Activated naive CD8-positive, alpha-beta T cell treated with anti-CD3 and anti-CD28 coated beads for 36 hours (primary cell): ENCODE measurements around the gene NUBPL. TPM values are rescaled to one million over a fixed set of nuclear protein-coding genes. Genes with fewer than 3 reads are reported as not detected.

ENCODE experiments used
- DNase-seq: peaks from one replicate; pipeline ENCODE4 v3.0.0; 2021
- H3K27ac Mint-ChIP-seq: one replicate; pipeline ENCODE4 v1.8.0; 2022; ENCODE audit warnings: mild to moderate bottlenecking, moderate library complexity, mixed read lengths
- H3K27me3 Mint-ChIP-seq: one replicate; pipeline ENCODE4 v1.8.0; 2022; ENCODE audit warnings: mild to moderate bottlenecking, mixed read lengths
- H3K36me3 Mint-ChIP-seq: one replicate; pipeline ENCODE4 v1.8.0; 2021; ENCODE audit warnings: mild to moderate bottlenecking, mixed read lengths
- H3K4me1 Mint-ChIP-seq: one replicate; pipeline ENCODE4 v1.8.0; 2021; ENCODE audit warnings: mixed read lengths
- H3K4me3 Mint-ChIP-seq: one replicate; pipeline ENCODE4 v1.8.0; 2022; ENCODE audit warnings: mild to moderate bottlenecking, moderate library complexity, mixed read lengths
- H3K9me3 Mint-ChIP-seq: one replicate; pipeline ENCODE4 v1.8.0; 2022; ENCODE audit warnings: mixed read lengths
- total RNA-seq, 2 experiments: library from RNA; stranded (reverse); gene quantifications; one replicate each; pipeline ENCODE4 v1.2.3, GENCODE V29; 2021

NUBPL gene, protein sequence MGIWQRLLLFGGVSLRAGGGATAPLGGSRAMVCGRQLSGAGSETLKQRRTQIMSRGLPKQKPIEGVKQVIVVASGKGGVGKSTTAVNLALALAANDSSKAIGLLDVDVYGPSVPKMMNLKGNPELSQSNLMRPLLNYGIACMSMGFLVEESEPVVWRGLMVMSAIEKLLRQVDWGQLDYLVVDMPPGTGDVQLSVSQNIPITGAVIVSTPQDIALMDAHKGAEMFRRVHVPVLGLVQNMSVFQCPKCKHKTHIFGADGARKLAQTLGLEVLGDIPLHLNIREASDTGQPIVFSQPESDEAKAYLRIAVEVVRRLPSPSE
- total RNA-seq = 10 to 100 TPM in 1 of 2 experiments, 1 to 10 TPM in 1; 9.5 to 12.3 TPM

- peak within 1 kb of the TSS; percentile 92 for H3K4me3 Mint-ChIP-seq
Measured at GRCh38 chr14:31561155-31561846, at the start of gene NUBPL. TSS of gene NUBPL (plus strand) at chr14:31561404. CDS start at chr14:31561440, 36 bp downstream.

GRCh38 chr14:31527087-31527486 is 34.1 kb upstream of the NUBPL start:
- no peaks in the 10 kb centered on the region for H3K9me3 Mint-ChIP-seq
- no peak for DNase-seq
- peaks cover 10% of the 10 kb centered on the region for H3K27me3 Mint-ChIP-seq
- H3K4me3 Mint-ChIP-seq = no peak overlapping the region
- H3K36me3 Mint-ChIP-seq = no peaks in the 10 kb centered on the region
- H3K4me1 Mint-ChIP-seq = no peaks in the 10 kb centered on the region
- H3K27ac Mint-ChIP-seq = no peak overlapping the region

More at GRCh38 chr14:31561155-31561846, at the start of gene NUBPL:
- Mint-ChIP-seq H3K27me3 (peaks cover 8% of the 10 kb centered on the region), H3K36me3 (peaks cover 7% of the 10 kb centered on the region), H3K9me3 (peaks cover 2% of the 10 kb centered on the region), H3K27ac (peak within 1 kb of the TSS; percentile 95), H3K4me1 (peaks cover 19% of the 10 kb centered on the region)
- DNase-seq = peak; percentile 95

DNA sequence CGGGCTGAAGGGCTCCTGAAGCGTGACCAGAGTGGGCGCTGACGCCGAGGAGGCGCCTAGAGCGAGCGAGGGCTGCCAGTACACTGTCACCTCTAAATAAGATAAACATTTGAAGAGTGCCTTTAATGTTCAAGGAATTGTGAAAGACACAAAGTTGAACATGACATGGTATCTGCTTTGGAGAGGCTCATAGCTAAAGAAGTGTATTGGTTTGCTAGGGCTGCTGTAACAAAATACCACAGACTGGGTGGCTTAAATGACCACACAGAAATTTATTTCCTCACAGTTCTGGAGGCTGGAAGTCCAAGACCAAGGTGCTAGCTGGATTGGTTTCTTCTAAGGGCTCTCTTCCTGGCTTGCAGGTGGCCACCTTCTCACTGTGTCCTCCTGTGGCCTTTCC is 33.7 kb upstream of the NUBPL start:
- H3K4me1 Mint-ChIP-seq = no peaks in the 10 kb centered on the region
- DNase-seq = no peak
- no peak overlapping the region for H3K27ac Mint-ChIP-seq
- H3K27me3 Mint-ChIP-seq = peaks cover 6% of the 10 kb centered on the region
- H3K36me3 Mint-ChIP-seq = no peaks in the 10 kb centered on the region
- H3K9me3 Mint-ChIP-seq = no peaks in the 10 kb centered on the region
- H3K4me3 Mint-ChIP-seq = no peak overlapping the region

DNA sequence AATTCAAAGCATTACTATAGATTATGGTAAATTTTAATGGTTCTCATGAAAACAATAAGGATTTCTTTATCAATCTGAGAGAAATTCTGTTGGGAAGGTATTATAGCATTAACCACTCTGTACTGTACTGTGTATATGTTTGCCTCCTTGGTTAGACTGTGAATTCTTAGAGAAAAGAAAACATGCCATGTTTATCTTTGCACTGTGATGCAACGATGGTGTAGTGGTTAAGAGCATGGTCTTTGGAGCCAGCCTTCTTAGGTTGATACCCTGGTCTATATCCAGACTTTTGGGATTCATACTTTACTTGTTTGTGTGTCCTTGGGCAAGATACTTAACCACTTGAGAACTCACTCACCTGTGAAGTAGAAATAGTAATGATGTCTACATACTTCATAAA is 32.2 kb upstream of the NUBPL start:
- Mint-ChIP-seq H3K27me3 (no peaks in the 10 kb centered on the region), H3K36me3 (no peaks in the 10 kb centered on the region), H3K9me3 (no peaks in the 10 kb centered on the region), H3K4me1 (no peaks in the 10 kb centered on the region), H3K27ac (no peak overlapping the region), H3K4me3 (no peak overlapping the region)
- DNase-seq = no peak

- Mint-ChIP-seq H3K36me3 (no peaks in the 10 kb centered on the region), H3K27ac (no peak overlapping the region), H3K4me3 (no peak overlapping the region), H3K4me1 (no peaks in the 10 kb centered on the region), H3K9me3 (no peaks in the 10 kb centered on the region), H3K27me3 (peaks cover 5% of the 10 kb centered on the region)
- no peak for DNase-seq
Measured at GRCh38 chr14:31530136-31530535, 31.1 kb upstream of the NUBPL start.

DNA sequence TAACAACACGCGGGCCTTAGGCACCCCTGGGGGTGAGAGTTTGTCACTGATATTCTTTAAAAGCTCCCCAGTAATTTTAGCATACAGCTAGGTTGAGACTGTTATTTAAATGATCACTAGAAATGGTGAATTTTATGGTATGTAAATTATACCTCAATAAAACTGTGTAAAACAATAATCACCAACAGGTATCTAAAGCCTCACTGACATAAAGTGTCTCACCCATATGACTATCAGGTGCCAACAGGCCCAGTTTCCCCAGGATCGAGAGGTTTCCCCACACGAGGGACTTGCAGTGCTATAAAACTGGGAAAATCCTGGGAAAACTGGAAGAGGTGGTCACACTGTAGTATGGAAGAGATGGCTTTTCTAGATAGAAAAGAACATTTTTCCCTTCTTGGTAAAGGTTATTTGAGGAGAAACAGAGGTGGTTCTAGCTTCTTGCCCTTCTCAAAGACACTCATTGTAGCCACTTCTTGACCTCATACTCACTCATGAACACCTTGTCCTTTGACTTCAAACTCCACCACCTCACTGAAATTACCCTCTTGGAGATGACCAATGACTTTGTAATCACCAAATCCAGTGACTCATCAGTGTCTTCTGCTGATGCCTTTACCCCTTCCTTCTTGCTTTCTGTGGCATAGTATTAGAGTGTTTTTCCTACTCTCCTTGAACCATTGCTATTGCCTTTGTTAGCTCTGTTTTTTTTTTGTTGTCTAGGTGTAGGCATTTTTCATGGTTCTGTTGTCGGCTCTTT is 24.8 kb upstream of the NUBPL start:
- Mint-ChIP-seq H3K4me3 (no peak overlapping the region), H3K36me3 (no peaks in the 10 kb centered on the region), H3K4me1 (no peaks in the 10 kb centered on the region), H3K27ac (no peak overlapping the region), H3K27me3 (peaks cover 14% of the 10 kb centered on the region), H3K9me3 (no peaks in the 10 kb centered on the region)
- DNase-seq = no peak

GRCh38 chr14:31541702-31542101 is 19.5 kb upstream of the NUBPL start:
- Mint-ChIP-seq H3K4me1 (peaks cover 2% of the 10 kb centered on the region), H3K36me3 (no peaks in the 10 kb centered on the region), H3K27ac (no peak overlapping the region), H3K9me3 (no peaks in the 10 kb centered on the region), H3K27me3 (peaks cover 12% of the 10 kb centered on the region), H3K4me3 (no peak overlapping the region)
- DNase-seq = no peak

- Mint-ChIP-seq H3K4me1 (peaks cover 2% of the 10 kb centered on the region), H3K4me3 (no peak overlapping the region), H3K36me3 (no peaks in the 10 kb centered on the region), H3K27me3 (peaks cover 14% of the 10 kb centered on the region), H3K9me3 (no peaks in the 10 kb centered on the region), H3K27ac (no peak overlapping the region)
- no peak for DNase-seq
Measured at GRCh38 chr14:31543969-31544799, 17.0 kb upstream of the NUBPL start.

GRCh38 chr14:31544816-31545215 is 16.4 kb upstream of the NUBPL start:
- no peaks in the 10 kb centered on the region for H3K36me3 Mint-ChIP-seq

DNA sequence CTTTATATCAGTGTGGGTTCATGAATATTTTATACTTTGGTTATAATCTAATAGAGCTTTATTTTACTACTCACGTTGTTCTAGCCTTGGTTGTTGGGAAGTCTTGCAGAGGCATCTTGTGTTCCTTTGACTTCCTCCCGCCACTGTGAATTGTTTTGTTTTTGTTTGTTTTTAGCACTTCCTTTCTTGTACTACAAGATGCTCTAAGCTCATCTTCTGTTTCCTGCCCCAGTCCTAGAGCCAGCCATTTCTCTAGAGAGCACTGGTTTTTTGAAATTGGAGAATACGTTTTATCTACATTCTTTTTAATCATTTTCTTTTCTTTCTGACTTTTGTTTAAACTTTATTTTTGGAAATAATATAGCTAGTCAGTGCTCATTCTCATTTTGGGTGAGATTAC is 15.9 kb upstream of the NUBPL start:
- H3K9me3 Mint-ChIP-seq = no peaks in the 10 kb centered on the region
- H3K36me3 Mint-ChIP-seq = no peaks in the 10 kb centered on the region
- H3K27ac Mint-ChIP-seq = no peak overlapping the region
- H3K4me3 Mint-ChIP-seq = no peak overlapping the region
- H3K27me3 Mint-ChIP-seq = peaks cover 22% of the 10 kb centered on the region
- no peak for DNase-seq
- H3K4me1 Mint-ChIP-seq = peaks cover 2% of the 10 kb centered on the region

More at GRCh38 chr14:31544816-31545215, 16.4 kb upstream of the NUBPL start:
- Mint-ChIP-seq H3K27ac (no peak overlapping the region), H3K4me1 (peaks cover 2% of the 10 kb centered on the region), H3K27me3 (peaks cover 16% of the 10 kb centered on the region), H3K4me3 (no peak overlapping the region), H3K9me3 (no peaks in the 10 kb centered on the region)
- no peak for DNase-seq

GRCh38 chr14:31549817-31550216 is 11.4 kb upstream of the NUBPL start:
- no peaks in the 10 kb centered on the region for H3K36me3 Mint-ChIP-seq
- H3K4me3 Mint-ChIP-seq = no peak overlapping the region
- peaks cover 40% of the 10 kb centered on the region for H3K27me3 Mint-ChIP-seq
- H3K27ac Mint-ChIP-seq = no peak overlapping the region
- no peaks in the 10 kb centered on the region for H3K9me3 Mint-ChIP-seq
- no peaks in the 10 kb centered on the region for H3K4me1 Mint-ChIP-seq
- no peak for DNase-seq

DNA sequence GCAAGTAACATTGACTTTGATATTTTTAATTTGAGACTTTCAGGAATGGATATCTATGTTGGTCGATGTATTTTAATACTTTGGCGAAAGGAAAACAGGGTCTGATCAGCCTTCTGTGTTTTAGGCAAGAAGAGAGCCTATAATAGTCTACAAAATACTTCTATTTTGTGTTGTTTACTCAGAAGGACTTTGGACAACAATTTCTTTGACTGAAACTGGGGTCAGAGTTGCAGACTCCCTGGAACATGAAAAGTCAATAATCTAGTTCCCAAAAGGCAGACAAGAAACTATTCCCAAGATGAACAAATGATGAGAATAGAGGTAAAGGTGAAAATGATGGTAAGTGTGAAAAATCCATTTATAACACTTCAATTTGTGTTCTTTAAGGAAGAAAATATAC is 10.6 kb upstream of the NUBPL start:
- no peaks in the 10 kb centered on the region for H3K4me1 Mint-ChIP-seq
- no peaks in the 10 kb centered on the region for H3K36me3 Mint-ChIP-seq
- no peaks in the 10 kb centered on the region for H3K9me3 Mint-ChIP-seq
- no peak overlapping the region for H3K4me3 Mint-ChIP-seq
- no peak for DNase-seq
- H3K27ac Mint-ChIP-seq = no peak overlapping the region
- H3K27me3 Mint-ChIP-seq = peaks cover 40% of the 10 kb centered on the region

DNA sequence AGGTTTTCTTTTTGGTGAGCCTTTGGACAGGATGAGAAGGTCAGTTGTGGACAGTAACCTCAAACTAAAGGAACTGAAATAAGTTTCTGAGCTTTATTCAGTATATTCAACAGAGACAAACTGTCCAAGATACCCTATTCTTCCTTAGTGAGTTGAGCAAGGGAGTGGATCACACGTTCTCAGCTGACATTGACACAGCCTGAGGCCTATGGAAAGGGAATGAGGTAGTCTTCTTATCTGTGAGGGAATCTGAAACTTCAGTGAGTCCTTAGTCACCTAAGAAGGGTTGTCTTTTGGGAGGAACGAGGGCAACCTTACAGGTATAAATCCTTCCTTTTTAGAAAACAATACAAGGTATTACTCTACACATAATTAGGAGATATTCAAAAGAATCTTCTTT is 5.0 kb upstream of the NUBPL start:
- Mint-ChIP-seq H3K4me1 (peaks cover 9% of the 10 kb centered on the region), H3K27ac (no peak overlapping the region), H3K27me3 (peaks cover 28% of the 10 kb centered on the region), H3K4me3 (no peak overlapping the region), H3K9me3 (peaks cover 2% of the 10 kb centered on the region), H3K36me3 (peaks cover under 1% of the 10 kb centered on the region)
- no peak for DNase-seq

DNA sequence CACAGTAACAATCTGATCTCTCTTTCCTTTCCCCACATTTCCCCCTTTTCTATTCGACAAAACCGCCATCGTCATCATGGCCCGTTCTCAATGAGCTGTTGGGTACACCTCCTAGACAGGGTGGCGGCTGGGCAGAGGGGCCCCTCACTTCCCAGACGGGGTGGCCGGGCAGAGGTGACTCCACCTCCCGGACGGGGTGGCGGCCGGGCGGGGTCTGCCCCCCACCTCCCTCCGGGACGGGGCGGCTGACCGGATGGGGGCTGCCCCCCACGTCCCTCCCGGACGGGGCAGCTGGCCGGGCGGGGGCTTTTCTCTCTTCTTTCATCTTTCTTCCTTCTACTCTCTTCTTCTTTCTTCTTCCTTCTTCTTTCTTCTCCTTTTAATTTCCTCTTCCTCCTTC is 1.3 kb upstream of the NUBPL start:
- H3K4me1 Mint-ChIP-seq = peaks cover 19% of the 10 kb centered on the region
- H3K27ac Mint-ChIP-seq = no peak overlapping the region
- no peak overlapping the region for H3K4me3 Mint-ChIP-seq
- peaks cover 7% of the 10 kb centered on the region for H3K36me3 Mint-ChIP-seq
- peaks cover 2% of the 10 kb centered on the region for H3K9me3 Mint-ChIP-seq
- no peak for DNase-seq
- peaks cover 13% of the 10 kb centered on the region for H3K27me3 Mint-ChIP-seq
